ENCODE data around the gene CHCHD4. TPM values are rescaled to one million over a fixed set of nuclear protein-coding genes. Genes with fewer than 3 reads are reported as not detected.

CHCHD4 gene
- total RNA-seq, 2 donors from 2014 or later = 1.3 to 7.0 TPM

DNA sequence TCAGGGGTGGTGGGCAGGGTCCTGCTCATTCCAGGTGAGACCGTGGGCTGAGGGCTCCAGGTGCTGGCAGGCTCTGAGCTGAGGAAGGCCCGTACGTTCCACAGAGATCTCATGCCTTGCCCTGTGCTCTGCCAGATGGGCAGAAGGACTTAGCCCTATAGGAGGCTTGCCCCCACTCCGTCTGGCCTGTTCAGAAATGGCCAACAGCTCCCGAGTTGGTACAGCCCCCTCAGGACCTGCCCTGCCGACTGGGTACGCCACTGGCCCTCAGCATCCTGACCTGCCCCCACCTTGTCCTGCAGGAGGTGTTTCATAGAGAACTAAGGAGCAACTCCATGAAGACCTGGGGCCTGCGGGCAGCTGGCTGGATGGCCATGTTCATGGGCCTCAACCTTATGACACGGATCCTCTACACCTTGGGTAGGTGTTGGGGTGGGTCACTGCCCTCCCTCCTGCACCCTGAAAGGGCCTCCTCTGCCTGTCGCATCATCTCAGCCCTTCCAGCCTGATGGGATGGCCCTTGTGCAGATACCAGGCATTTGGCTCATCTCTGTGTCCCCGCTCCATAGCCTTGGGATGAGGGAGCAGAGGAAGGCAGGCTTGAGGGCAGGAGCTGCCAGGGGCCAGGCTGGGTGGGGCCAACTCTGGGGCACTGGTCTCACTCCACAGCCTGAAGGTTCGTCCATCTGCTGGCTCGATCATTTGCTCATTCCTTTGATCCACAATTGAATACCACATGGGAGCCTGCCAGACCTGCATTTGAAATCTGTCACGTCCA lies 14.4 kb upstream of the CHCHD4 start:
- ATAC-seq (no peak), DNase-seq (no peak)
- peaks cover 5% of the 10 kb centered on the region for H3K4me1 ChIP-seq
- no peaks in the 10 kb centered on the region for H3K9me3 ChIP-seq
- H3K36me3 ChIP-seq (replicated peaks in 1 of 2; ENCODE audit: insufficient read depth in 1 of 2, low read depth in 2 of 2) = peaks cover 0 to 20% of the 10 kb centered on the region in 2 donors
- 87 to 91% methylated on average over 11 to 14 of the region's 14 CpGs for WGBS, 2 donors
- no peak overlapping the region for H3K27ac ChIP-seq
- H3K27me3 ChIP-seq = no peaks in the 10 kb centered on the region
- intact Hi-C loops (cut with DNase I) = no loop called here
- TF ChIP-seq, protein P1, sequence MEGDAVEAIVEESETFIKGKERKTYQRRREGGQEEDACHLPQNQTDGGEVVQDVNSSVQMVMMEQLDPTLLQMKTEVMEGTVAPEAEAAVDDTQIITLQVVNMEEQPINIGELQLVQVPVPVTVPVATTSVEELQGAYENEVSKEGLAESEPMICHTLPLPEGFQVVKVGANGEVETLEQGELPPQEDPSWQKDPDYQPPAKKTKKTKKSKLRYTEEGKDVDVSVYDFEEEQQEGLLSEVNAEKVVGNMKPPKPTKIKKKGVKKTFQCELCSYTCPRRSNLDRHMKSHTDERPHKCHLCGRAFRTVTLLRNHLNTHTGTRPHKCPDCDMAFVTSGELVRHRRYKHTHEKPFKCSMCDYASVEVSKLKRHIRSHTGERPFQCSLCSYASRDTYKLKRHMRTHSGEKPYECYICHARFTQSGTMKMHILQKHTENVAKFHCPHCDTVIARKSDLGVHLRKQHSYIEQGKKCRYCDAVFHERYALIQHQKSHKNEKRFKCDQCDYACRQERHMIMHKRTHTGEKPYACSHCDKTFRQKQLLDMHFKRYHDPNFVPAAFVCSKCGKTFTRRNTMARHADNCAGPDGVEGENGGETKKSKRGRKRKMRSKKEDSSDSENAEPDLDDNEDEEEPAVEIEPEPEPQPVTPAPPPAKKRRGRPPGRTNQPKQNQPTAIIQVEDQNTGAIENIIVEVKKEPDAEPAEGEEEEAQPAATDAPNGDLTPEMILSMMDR (IDR thresholded peaks at IDR 0.05) = no peak
- TF ChIP-seq POLR2A (IDR thresholded peaks at IDR 0.05) = no peak
- no peak overlapping the region for H3K4me3 ChIP-seq

- no peaks in the 10 kb centered on the region for H3K9me3 ChIP-seq
- TF ChIP-seq, protein P1 (IDR thresholded peaks at IDR 0.05) = no peak
- TF ChIP-seq POLR2A (IDR thresholded peaks at IDR 0.05) = no peak
- no peak overlapping the region for H3K4me3 ChIP-seq
- H3K27me3 ChIP-seq = no peaks in the 10 kb centered on the region
- 89 to 91% methylated on average over 16 of the region's 16 CpGs for WGBS, 2 donors
- H3K4me1 ChIP-seq = no peaks in the 10 kb centered on the region
- ATAC-seq = no peak
- H3K36me3 ChIP-seq (replicated peaks in 1 of 2; ENCODE audit: insufficient read depth in 1 of 2, low read depth in 2 of 2) = peaks cover 0 to 26% of the 10 kb centered on the region in 2 donors
- no peak overlapping the region for H3K27ac ChIP-seq
- DNase-seq = no peak
- intact Hi-C loops (cut with DNase I) = no loop called here
Observed at GRCh38 chr3:14138109-14138877, 13.6 kb upstream of the CHCHD4 start.

DNA sequence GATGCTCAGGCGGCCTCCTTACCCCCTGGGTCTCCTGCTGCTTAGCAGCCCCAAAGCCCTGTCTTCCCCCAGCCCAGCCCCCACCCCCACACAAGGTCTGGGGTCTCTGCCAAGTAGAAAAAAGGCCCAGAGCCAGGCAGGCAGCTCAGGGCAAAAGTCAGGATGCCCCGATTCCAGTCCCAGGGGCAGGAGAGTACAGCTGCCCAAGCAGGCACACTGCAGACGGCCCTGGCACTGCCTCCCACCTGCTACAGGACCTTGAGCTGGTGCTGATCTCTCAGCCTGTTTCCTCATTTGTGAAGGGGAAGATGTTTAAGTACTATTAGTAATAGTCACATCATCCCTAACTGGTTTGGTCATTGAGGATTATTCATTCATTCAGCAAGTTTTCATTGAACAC lies 12.8 kb upstream of the CHCHD4 start:
- Histone ChIP-seq H3K4me3 (no peak overlapping the region), H3K9me3 (no peaks in the 10 kb centered on the region), H3K4me1 (no peaks in the 10 kb centered on the region), H3K27ac (no peak overlapping the region), H3K27me3 (no peaks in the 10 kb centered on the region), H3K36me3 (replicated peaks in 1 of 2; ENCODE audit: insufficient read depth in 1 of 2, low read depth in 2 of 2) (peaks cover 0 to 34% of the 10 kb centered on the region in 2 donors)
- intact Hi-C loops (cut with DNase I) = no loop called here
- WGBS, 2 donors = 63 to 66% methylated on average over 3 of the region's 3 CpGs
- DNase-seq (no peak), ATAC-seq (no peak)
- no peak for TF ChIP-seq POLR2A (IDR thresholded peaks at IDR 0.05)
- TF ChIP-seq, protein P1 (IDR thresholded peaks at IDR 0.05) = no peak

DNA sequence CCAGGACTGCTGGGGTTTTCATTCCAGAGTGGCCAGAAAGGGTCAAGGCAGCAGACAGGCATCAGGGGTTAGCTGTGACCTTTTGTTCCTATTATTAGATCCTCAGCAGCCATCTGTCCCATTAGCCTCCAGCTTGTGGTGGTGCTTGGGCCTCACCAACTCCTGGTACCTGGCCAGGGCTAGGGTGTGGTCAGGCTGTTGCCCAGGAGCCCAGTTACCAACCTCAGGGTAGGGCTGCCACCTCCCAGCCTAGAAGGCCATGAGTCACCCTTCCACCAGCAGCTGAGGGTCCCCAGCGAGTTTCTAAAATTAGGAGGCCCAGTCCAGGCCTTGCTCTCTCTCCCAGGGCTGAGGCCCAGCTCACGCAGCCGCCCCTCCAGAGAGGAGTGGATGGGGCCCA lies 12.3 kb upstream of the CHCHD4 start:
- no peak overlapping the region for H3K27ac ChIP-seq
- peaks cover 0 to 36% of the 10 kb centered on the region in 2 donors for H3K36me3 ChIP-seq (replicated peaks in 1 of 2; ENCODE audit: insufficient read depth in 1 of 2, low read depth in 2 of 2)
- no peak for TF ChIP-seq POLR2A (IDR thresholded peaks at IDR 0.05)
- TF ChIP-seq, protein P1 (IDR thresholded peaks at IDR 0.05) = no peak
- H3K27me3 ChIP-seq = no peaks in the 10 kb centered on the region
- intact Hi-C loops (cut with DNase I) = no loop called here
- DNase-seq (no peak), ATAC-seq (no peak)
- H3K9me3 ChIP-seq = no peaks in the 10 kb centered on the region
- H3K4me1 ChIP-seq = no peaks in the 10 kb centered on the region
- no peak overlapping the region for H3K4me3 ChIP-seq
- 87 to 100% methylated on average over 2 to 3 of the region's 3 CpGs for WGBS, 2 donors
